K562 (cell line): ENCODE data around the gene GORASP1. TPM values are rescaled to one million over a fixed set of nuclear protein-coding genes. Genes with fewer than 3 reads are reported as not detected.
A peak's percentile ranks its signal among the peaks of the same experiment; 100 is the strongest.

Source experiments
- BDP1 ChIP-seq: IDR thresholded peaks from 3 replicates; pipeline ENCODE4 v1.6.1; 2011; ENCODE audit not compliant: insufficient read length, insufficient read depth
- MXI1 ChIP-seq: IDR thresholded peaks from 2 replicates; pipeline ENCODE4 v1.6.1; 2011; ENCODE audit warnings: low read depth, mild to moderate bottlenecking, improper control_type of control experiment, low read length
- NCOA4 ChIP-seq: fragments of 450-650 bp; IDR thresholded peaks from 2 replicates; pipeline ENCODE4 v1.6.1; 2018; ENCODE audit warnings: mild to moderate bottlenecking; ENCODE audit not compliant: partially characterized antibody
- POLR2AphosphoS2 ChIP-seq: IDR thresholded peaks from 2 replicates; pipeline ENCODE4 v1.6.1; 2012; ENCODE audit warnings: low read length, improper control_type of control experiment
- PRPF4 ChIP-seq: fragments of 200-400 bp; formaldehyde crosslinking; IDR thresholded peaks from one replicate; pipeline ENCODE4 v1.6.1; 2017; ENCODE audit warnings: low read length, low read depth, mild to moderate bottlenecking; ENCODE audit not compliant: insufficient read depth, poor library complexity, severe bottlenecking
- RB1 ChIP-seq: fragments of 450-650 bp; IDR thresholded peaks from 2 replicates; pipeline ENCODE4 v1.6.1; 2017; ENCODE audit warnings: low read depth, mild to moderate bottlenecking
- SAP30 ChIP-seq: fragments of 200-600 bp; sonication (generic); IDR thresholded peaks from 2 replicates; pipeline ENCODE4 v1.6.1; 2012; ENCODE audit warnings: borderline replicate concordance, low read depth, mild to moderate bottlenecking, moderate library complexity, low read length, control low read depth, inconsistent platforms; ENCODE audit not compliant: insufficient read depth, poor library complexity, severe bottlenecking
- SMC3 ChIP-seq: conservative IDR thresholded peaks from 2 replicates; pipeline ENCODE4 v1.6.1; 2011; ENCODE audit warnings: low read depth, low read length, improper control_type of control experiment; ENCODE audit not compliant: insufficient read depth
- TAF15 ChIP-seq: fragments of 200-400 bp; formaldehyde crosslinking; IDR thresholded peaks from 2 replicates; pipeline ENCODE4 v1.6.1; 2017; ENCODE audit warnings: mild to moderate bottlenecking, low read depth, low read length, moderate library complexity
- TSC22D4 ChIP-seq: fragments of 450-650 bp; IDR thresholded peaks from 2 replicates; pipeline ENCODE4 v1.6.1; 2016; ENCODE audit warnings: missing genetic modification characterization, missing biosample characterization, control low read depth
- ZNF586 ChIP-seq: fragments of 450-650 bp; formaldehyde crosslinking; conservative IDR thresholded peaks from 2 replicates; pipeline ENCODE4 v1.4.0; 2020; ENCODE audit warnings: mild to moderate bottlenecking, moderate library complexity
- polyA plus RNA-seq, 8 experiments: library from polyadenylated mRNA; depleted of rRNA in 4 of 8; stranded (reverse) in 5 of 8; unstranded in 3 of 8; fragments of >200 nt; fragmentation: Nextera tagmentation in 2 of 8; fragmentation: Illumina TruSeq in 1 of 8; extraction: Ambion mirVana in 2 of 8; extraction: Trizol in 1 of 8; gene quantifications; 2 replicates each; pipeline versions ENCODE4 v1.2.1 to v1.2.3, GENCODE V29; 2011 to 2014; ENCODE audit warnings: inconsistent platforms in 1 of 8, missing spikeins in 1 of 8
- total RNA-seq, 7 experiments: library from RNA; depleted of rRNA in 6 of 7; stranded (reverse); fragments of >200 nt in 6 of 7; fragmentation: Illumina TruSeq in 2 of 7; extraction: Trizol in 2 of 7; gene quantifications; 2 replicates each; pipeline versions ENCODE4 v1.2.1 to v1.2.3, GENCODE V29; 2011 to 2021; ENCODE audit warnings: low replicate concordance in 1 of 7
- TF ChIP-seq, protein P1 (sequence below): IDR thresholded peaks from 2 replicates; pipeline ENCODE4 v1.6.1; 2011; ENCODE audit warnings: borderline replicate concordance, low read depth, mild to moderate bottlenecking, moderate library complexity, low read length; ENCODE audit not compliant: insufficient read depth, poor library complexity, severe bottlenecking
- TF ChIP-seq, protein P2 (sequence below): sonication (generic); formaldehyde crosslinking; IDR thresholded peaks from 2 replicates; pipeline ENCODE4 v1.5.0; 2020; ENCODE audit warnings: missing genetic modification reagents
- TF ChIP-seq, protein P3 (sequence below): fragments of 450-650 bp; IDR thresholded peaks from 2 replicates; pipeline ENCODE4 v1.6.1; 2017; ENCODE audit warnings: antibody characterized with exemption
- TF ChIP-seq, protein P4 (sequence below): fragments of 250-450 bp; sonication (Bioruptor Pico); IDR thresholded peaks from 2 replicates; pipeline ENCODE4 v1.6.1; 2021; ENCODE audit warnings: mild to moderate bottlenecking
- TF ChIP-seq, protein P5 (sequence below): sonication (generic); formaldehyde crosslinking; IDR thresholded peaks from 2 replicates; pipeline ENCODE4 v1.8.0; 2022; ENCODE audit warnings: mild to moderate bottlenecking, missing genetic modification reagents

GORASP1 gene
- total and polyA plus RNA-seq, 9 of the 15 experiments (the other 6 are each of a cell fraction or from before 2014, with no cell fraction given): 8.4 to 87.9 (median 67.6) TPM

DNA sequence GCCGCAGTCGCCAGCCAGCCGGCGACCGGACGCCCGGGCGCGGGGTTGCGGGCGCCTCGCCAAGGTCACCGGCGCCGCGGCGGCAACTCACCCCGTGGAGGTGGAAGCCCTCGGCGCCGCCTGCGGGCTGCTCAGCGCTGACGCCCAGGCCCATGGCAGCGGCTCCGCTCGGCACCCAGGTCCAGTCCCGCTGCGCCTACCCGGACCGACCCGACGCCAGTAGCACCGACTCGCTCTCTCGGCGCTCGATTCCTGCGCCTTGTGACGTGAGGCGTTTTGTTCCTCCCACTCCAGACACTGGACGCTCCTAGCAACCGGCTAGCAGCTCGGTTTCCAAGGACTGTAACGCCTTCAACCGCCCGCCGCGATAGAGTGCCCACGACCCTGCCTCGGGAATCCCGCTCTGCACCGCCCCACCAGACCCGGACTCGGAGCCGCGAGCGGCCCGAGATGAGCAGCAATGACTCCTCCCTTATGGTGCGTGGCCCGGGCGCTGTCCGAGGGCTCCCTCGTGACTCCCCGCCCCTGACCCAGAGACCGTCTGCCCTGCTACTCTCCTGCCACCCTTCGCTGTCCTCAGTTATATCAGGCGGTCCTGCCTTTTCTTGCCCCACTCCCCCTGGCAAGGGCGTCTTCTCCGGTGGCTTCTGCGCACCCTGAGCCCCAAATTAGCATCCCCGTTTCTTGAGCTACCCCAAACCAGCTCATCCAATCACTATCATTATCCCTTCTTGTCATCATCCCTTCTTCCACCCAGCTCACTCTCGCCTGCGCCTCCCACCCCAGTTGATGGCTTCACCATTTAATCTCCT lies at the start of gene GORASP1, which contains the start of gene TTC21A (continued):
- TF ChIP-seq SAP30 (peak; percentile 73), NCOA4 (no peak), SMC3 (no peak), TAF15 (no peak), TSC22D4 (no peak), PRPF4 (no peak), RB1 (peak; percentile 88), POLR2AphosphoS2 (no peak), BDP1 (no peak), MXI1 (peak; percentile 68; the same call in 1 of the 2 replicates), ZNF586 (CRISPR knock-in tag) (no peak)
- TF ChIP-seq, protein P1, sequence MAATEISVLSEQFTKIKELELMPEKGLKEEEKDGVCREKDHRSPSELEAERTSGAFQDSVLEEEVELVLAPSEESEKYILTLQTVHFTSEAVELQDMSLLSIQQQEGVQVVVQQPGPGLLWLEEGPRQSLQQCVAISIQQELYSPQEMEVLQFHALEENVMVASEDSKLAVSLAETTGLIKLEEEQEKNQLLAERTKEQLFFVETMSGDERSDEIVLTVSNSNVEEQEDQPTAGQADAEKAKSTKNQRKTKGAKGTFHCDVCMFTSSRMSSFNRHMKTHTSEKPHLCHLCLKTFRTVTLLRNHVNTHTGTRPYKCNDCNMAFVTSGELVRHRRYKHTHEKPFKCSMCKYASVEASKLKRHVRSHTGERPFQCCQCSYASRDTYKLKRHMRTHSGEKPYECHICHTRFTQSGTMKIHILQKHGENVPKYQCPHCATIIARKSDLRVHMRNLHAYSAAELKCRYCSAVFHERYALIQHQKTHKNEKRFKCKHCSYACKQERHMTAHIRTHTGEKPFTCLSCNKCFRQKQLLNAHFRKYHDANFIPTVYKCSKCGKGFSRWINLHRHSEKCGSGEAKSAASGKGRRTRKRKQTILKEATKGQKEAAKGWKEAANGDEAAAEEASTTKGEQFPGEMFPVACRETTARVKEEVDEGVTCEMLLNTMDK: peak; percentile 12
- TF ChIP-seq, protein P2, sequence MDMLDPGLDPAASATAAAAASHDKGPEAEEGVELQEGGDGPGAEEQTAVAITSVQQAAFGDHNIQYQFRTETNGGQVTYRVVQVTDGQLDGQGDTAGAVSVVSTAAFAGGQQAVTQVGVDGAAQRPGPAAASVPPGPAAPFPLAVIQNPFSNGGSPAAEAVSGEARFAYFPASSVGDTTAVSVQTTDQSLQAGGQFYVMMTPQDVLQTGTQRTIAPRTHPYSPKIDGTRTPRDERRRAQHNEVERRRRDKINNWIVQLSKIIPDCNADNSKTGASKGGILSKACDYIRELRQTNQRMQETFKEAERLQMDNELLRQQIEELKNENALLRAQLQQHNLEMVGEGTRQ (CRISPR knock-in tag): no peak; the same call in 1 of the 2 replicates
- TF ChIP-seq, protein P3, sequence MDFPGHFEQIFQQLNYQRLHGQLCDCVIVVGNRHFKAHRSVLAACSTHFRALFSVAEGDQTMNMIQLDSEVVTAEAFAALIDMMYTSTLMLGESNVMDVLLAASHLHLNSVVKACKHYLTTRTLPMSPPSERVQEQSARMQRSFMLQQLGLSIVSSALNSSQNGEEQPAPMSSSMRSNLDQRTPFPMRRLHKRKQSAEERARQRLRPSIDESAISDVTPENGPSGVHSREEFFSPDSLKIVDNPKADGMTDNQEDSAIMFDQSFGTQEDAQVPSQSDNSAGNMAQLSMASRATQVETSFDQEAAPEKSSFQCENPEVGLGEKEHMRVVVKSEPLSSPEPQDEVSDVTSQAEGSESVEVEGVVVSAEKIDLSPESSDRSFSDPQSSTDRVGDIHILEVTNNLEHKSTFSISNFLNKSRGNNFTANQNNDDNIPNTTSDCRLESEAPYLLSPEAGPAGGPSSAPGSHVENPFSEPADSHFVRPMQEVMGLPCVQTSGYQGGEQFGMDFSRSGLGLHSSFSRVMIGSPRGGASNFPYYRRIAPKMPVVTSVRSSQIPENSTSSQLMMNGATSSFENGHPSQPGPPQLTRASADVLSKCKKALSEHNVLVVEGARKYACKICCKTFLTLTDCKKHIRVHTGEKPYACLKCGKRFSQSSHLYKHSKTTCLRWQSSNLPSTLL: no peak
- TF ChIP-seq, protein P4, sequence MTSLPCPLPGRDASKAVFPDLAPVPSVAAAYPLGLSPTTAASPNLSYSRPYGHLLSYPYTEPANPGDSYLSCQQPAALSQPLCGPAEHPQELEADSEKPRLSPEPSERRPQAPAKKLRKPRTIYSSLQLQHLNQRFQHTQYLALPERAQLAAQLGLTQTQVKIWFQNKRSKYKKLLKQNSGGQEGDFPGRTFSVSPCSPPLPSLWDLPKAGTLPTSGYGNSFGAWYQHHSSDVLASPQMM (CRISPR knock-in tag): no peak
- TF ChIP-seq, protein P5, sequence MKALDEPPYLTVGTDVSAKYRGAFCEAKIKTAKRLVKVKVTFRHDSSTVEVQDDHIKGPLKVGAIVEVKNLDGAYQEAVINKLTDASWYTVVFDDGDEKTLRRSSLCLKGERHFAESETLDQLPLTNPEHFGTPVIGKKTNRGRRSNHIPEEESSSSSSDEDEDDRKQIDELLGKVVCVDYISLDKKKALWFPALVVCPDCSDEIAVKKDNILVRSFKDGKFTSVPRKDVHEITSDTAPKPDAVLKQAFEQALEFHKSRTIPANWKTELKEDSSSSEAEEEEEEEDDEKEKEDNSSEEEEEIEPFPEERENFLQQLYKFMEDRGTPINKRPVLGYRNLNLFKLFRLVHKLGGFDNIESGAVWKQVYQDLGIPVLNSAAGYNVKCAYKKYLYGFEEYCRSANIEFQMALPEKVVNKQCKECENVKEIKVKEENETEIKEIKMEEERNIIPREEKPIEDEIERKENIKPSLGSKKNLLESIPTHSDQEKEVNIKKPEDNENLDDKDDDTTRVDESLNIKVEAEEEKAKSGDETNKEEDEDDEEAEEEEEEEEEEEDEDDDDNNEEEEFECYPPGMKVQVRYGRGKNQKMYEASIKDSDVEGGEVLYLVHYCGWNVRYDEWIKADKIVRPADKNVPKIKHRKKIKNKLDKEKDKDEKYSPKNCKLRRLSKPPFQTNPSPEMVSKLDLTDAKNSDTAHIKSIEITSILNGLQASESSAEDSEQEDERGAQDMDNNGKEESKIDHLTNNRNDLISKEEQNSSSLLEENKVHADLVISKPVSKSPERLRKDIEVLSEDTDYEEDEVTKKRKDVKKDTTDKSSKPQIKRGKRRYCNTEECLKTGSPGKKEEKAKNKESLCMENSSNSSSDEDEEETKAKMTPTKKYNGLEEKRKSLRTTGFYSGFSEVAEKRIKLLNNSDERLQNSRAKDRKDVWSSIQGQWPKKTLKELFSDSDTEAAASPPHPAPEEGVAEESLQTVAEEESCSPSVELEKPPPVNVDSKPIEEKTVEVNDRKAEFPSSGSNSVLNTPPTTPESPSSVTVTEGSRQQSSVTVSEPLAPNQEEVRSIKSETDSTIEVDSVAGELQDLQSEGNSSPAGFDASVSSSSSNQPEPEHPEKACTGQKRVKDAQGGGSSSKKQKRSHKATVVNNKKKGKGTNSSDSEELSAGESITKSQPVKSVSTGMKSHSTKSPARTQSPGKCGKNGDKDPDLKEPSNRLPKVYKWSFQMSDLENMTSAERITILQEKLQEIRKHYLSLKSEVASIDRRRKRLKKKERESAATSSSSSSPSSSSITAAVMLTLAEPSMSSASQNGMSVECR (CRISPR knock-in tag): peak; percentile 90
